ENCODE measurements around the gene ADAMTS1. TPM values are rescaled to one million over a fixed set of nuclear protein-coding genes. Genes with fewer than 3 reads are reported as not detected.
A peak's percentile ranks its signal among the peaks of the same experiment; 100 is the strongest.

The ADAMTS1 gene
- total and polyA plus RNA-seq, 2 of the 4 experiments (the other 2 are of a cell fraction): 116 to 317 TPM

DNA sequence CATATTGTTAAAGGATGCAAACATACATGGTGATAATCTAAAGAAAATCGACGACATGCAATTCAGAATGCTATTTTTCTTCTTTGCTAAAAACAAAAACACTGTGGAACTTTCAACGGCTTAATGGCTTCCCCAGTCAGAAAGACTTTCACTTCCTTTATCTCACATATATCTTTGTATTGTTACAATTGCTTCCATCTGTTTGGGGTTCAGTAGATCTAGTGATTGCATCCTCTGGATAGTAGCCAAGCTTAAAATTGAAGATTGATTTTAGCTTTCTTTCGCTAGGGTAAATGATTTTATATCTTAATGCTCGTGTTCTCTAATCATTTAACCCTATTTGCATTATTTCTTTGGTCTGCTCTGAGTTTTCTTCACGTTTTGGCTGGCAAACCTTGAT, 31.8 kb upstream of the ADAMTS1 start:
- Histone ChIP-seq H3K79me1 (ENCODE audit: low read depth in 1 of 2, low read length in 2 of 2) (no peaks in the 10 kb centered on the region), H3K9me1 (ENCODE audit: insufficient read depth, low read length) (no peaks in the 10 kb centered on the region), H2BK5ac (ENCODE audit: low read depth, low read length, poor library complexity, severe bottlenecking) (no peak overlapping the region), H3K4me3 (ENCODE audit: insufficient read depth, low read depth, low read length) (no peak overlapping the region), H3K36me3 (ENCODE audit: control insufficient read depth, insufficient read depth, low read length) (no peaks in the 10 kb centered on the region), H2BK15ac (ENCODE audit: low read depth, low read length) (no peak overlapping the region), H4K20me1 (ENCODE audit: insufficient read depth, low read length) (no peaks in the 10 kb centered on the region), H3K14ac (replicated peaks; ENCODE audit: low read depth, low read length) (no peak overlapping the region), H3K27ac (ENCODE audit: insufficient read depth, low read length) (no peak overlapping the region), H2AK5ac (ENCODE audit: low read depth, low read length) (no peak overlapping the region), H3K56ac (ENCODE audit: extremely low read depth, insufficient read depth, low read length) (no peak overlapping the region), H4K91ac (ENCODE audit: insufficient read depth, low read depth, low read length) (no peak overlapping the region), H3K27me3 (ENCODE audit: control insufficient read depth, insufficient read depth, low read length) (no peaks in the 10 kb centered on the region), H3K4me2 (ENCODE audit: low read depth, low read length) (peak overlapping the region; percentile 74; the same call in 1 of the 2 replicates), H3K9me3 (ENCODE audit: control insufficient read depth, insufficient read depth, low read length) (peaks cover 5% of the 10 kb centered on the region), H4K5ac (ENCODE audit: low read depth, low read length) (peak overlapping the region; percentile 75; the same call in 1 of the 2 replicates), H2AFZ (replicated peaks; ENCODE audit: low read length, poor library complexity) (no peak overlapping the region), H3K9ac (ENCODE audit: low read depth, low read length) (no peak overlapping the region), H3K4ac (ENCODE audit: low read depth, low read length) (no peak overlapping the region), H3K18ac (ENCODE audit: low read depth, low read length) (peak overlapping the region; percentile 84; the same call in 1 of the 2 replicates), H2BK20ac (ENCODE audit: low read depth, low read length) (no peak overlapping the region), H2AK9ac (replicated peaks; ENCODE audit: low read depth, low read length, poor library complexity) (no peak overlapping the region), H4K8ac (ENCODE audit: low read depth in 2 of 2, low read length in 2 of 2) (no peak overlapping the region), H3K4me1 (ENCODE audit: control insufficient read depth, insufficient read depth, low read length) (no peaks in the 10 kb centered on the region), H2BK120ac (ENCODE audit: low read depth, low read length) (no peak overlapping the region), H3K23ac (ENCODE audit: low read depth, low read length) (no peak overlapping the region)
- in situ Hi-C loops (cut with MboI; ENCODE audit: low sequenced_read_pairs): no loop called here
- intact Hi-C loops (cut with micrococcal nuclease): no loop called here
- no TSS peak for BruUV-seq (replicated peaks)
- DNase-seq (no peak), ATAC-seq (ENCODE audit: low read depth) (no peak)
- CTCF ChIA-PET: no interaction called here
- POLR2A ChIA-PET (ENCODE audit: unreplicated experiment): no interaction called here
- no CpG with 5 or more reads among the region's 6 CpGs for WGBS, 2 experiments (ENCODE audit: extremely low coverage in 2 of 2, insufficient read length in 1 of 2)
- dilution Hi-C loops (cut with HindIII; ENCODE audit: low sequenced_read_pairs, unreplicated experiment): no loop called here
- no peak for TF ChIP-seq MAFK (IDR thresholded peaks at IDR 0.05; ENCODE audit: low read depth, low read length)
- TF ChIP-seq CTCF (conservative IDR thresholded peaks at IDR 0.05; ENCODE audit: low read depth, low read length): no peak
- TF ChIP-seq MAZ (IDR thresholded peaks at IDR 0.05; ENCODE audit: borderline replicate concordance, low read depth, low read length): no peak
- no peak for TF ChIP-seq SMC3 (IDR thresholded peaks at IDR 0.05; ENCODE audit: low read depth, low read length)
- TF ChIP-seq USF2 (IDR thresholded peaks at IDR 0.05; ENCODE audit: low read depth, low read length): no peak
- TF ChIP-seq NFE2L2 (IDR thresholded peaks at IDR 0.05; ENCODE audit: low read depth, low read length): no peak
- no peak for TF ChIP-seq RCOR1 (IDR thresholded peaks at IDR 0.05; ENCODE audit: insufficient replicate concordance, low read length)
- TF ChIP-seq RAD21 (IDR thresholded peaks at IDR 0.05; ENCODE audit: low read length): no peak
- no peak for TF ChIP-seq CHD1 (IDR thresholded peaks at IDR 0.05; ENCODE audit: low read depth, low read length)
- no peak for TF ChIP-seq FOS (IDR thresholded peaks at IDR 0.05; ENCODE audit: low read depth, low read length)
